ENCODE measurements around the gene ARMC9.

GRCh38 chr2:231347638-231348037 lies 149.2 kb downstream of the ARMC9 start:
- TF ChIP-seq CTCF (IDR thresholded peaks at IDR 0.05) (no peak), POLR2A (IDR thresholded peaks at IDR 0.05) (no peak)

Data from testis (tissue), 2 donors.